Measurements from ENCODE around the gene CYBRD1. TPM values are rescaled to one million over a fixed set of nuclear protein-coding genes. Genes with fewer than 3 reads are reported as not detected.

The CYBRD1 gene
- total and polyA plus RNA-seq, 10 of the 15 experiments (the other 5 are each of a cell fraction or from before 2014, with no cell fraction given), result 10.8 to 51.9 (median 29.6) TPM

- no peak for FAIRE-seq
- CTCF ChIA-PET, result no interaction called here
- no peak for TF ChIP-seq ZNF217 (IDR thresholded peaks at IDR 0.05)
- TF ChIP-seq, protein P1, sequence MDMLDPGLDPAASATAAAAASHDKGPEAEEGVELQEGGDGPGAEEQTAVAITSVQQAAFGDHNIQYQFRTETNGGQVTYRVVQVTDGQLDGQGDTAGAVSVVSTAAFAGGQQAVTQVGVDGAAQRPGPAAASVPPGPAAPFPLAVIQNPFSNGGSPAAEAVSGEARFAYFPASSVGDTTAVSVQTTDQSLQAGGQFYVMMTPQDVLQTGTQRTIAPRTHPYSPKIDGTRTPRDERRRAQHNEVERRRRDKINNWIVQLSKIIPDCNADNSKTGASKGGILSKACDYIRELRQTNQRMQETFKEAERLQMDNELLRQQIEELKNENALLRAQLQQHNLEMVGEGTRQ (IDR thresholded peaks at IDR 0.05; ENCODE audit: borderline replicate concordance, low read depth, low read length), result no peak
- TF ChIP-seq ESRRA (IDR thresholded peaks at IDR 0.05; ENCODE audit: low read length), result no peak
- TF ChIP-seq ZNF274 (IDR thresholded peaks at IDR 0.05; ENCODE audit: insufficient read depth, insufficient read length), result no peak
- no peak for TF ChIP-seq SP1 (IDR thresholded peaks at IDR 0.05; ENCODE audit: low read depth, low read length)
- TF ChIP-seq ZNF687 (IDR thresholded peaks at IDR 0.05), result no peak
- no peak for TF ChIP-seq TCF7 (IDR thresholded peaks at IDR 0.05; ENCODE audit: borderline replicate concordance)
- TF ChIP-seq, protein P2, sequence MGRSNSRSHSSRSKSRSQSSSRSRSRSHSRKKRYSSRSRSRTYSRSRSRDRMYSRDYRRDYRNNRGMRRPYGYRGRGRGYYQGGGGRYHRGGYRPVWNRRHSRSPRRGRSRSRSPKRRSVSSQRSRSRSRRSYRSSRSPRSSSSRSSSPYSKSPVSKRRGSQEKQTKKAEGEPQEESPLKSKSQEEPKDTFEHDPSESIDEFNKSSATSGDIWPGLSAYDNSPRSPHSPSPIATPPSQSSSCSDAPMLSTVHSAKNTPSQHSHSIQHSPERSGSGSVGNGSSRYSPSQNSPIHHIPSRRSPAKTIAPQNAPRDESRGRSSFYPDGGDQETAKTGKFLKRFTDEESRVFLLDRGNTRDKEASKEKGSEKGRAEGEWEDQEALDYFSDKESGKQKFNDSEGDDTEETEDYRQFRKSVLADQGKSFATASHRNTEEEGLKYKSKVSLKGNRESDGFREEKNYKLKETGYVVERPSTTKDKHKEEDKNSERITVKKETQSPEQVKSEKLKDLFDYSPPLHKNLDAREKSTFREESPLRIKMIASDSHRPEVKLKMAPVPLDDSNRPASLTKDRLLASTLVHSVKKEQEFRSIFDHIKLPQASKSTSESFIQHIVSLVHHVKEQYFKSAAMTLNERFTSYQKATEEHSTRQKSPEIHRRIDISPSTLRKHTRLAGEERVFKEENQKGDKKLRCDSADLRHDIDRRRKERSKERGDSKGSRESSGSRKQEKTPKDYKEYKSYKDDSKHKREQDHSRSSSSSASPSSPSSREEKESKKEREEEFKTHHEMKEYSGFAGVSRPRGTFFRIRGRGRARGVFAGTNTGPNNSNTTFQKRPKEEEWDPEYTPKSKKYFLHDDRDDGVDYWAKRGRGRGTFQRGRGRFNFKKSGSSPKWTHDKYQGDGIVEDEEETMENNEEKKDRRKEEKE (IDR thresholded peaks at IDR 0.05), result no peak
- no peak for TF ChIP-seq SRF (IDR thresholded peaks at IDR 0.05; ENCODE audit: low read depth in 2 of 2, low read length in 2 of 2)
- TF ChIP-seq, protein P3, sequence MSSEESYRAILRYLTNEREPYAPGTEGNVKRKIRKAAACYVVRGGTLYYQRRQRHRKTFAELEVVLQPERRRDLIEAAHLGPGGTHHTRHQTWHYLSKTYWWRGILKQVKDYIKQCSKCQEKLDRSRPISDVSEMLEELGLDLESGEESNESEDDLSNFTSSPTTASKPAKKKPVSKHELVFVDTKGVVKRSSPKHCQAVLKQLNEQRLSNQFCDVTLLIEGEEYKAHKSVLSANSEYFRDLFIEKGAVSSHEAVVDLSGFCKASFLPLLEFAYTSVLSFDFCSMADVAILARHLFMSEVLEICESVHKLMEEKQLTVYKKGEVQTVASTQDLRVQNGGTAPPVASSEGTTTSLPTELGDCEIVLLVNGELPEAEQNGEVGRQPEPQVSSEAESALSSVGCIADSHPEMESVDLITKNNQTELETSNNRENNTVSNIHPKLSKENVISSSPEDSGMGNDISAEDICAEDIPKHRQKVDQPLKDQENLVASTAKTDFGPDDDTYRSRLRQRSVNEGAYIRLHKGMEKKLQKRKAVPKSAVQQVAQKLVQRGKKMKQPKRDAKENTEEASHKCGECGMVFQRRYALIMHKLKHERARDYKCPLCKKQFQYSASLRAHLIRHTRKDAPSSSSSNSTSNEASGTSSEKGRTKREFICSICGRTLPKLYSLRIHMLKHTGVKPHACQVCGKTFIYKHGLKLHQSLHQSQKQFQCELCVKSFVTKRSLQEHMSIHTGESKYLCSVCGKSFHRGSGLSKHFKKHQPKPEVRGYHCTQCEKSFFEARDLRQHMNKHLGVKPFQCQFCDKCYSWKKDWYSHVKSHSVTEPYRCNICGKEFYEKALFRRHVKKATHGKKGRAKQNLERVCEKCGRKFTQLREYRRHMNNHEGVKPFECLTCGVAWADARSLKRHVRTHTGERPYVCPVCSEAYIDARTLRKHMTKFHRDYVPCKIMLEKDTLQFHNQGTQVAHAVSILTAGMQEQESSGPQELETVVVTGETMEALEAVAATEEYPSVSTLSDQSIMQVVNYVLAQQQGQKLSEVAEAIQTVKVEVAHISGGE (CRISPR knock-in tag; IDR thresholded peaks at IDR 0.05), result no peak
- no peak for TF ChIP-seq TARDBP (IDR thresholded peaks at IDR 0.05; ENCODE audit: borderline replicate concordance)
- no peak for TF ChIP-seq KAT2A (conservative IDR thresholded peaks at IDR 0.05; ENCODE audit: control insufficient read depth, low read depth, low read length)
- no peak for TF ChIP-seq EED (IDR thresholded peaks at IDR 0.05; ENCODE audit: low read depth)
- TF ChIP-seq NR2C1 (IDR thresholded peaks at IDR 0.05), result no peak
- TF ChIP-seq BMI1 (IDR thresholded peaks at IDR 0.05; ENCODE audit: borderline replicate concordance), result no peak
- TF ChIP-seq HCFC1 (IDR thresholded peaks at IDR 0.05; ENCODE audit: low read length), result no peak
Observed at GRCh38 chr2:171516793-171517192, 5.5 kb upstream of the CYBRD1 start.

More at GRCh38 chr2:171516793-171517192, 5.5 kb upstream of the CYBRD1 start:
- 84% methylated on average over 5 of the region's 5 CpGs for WGBS (ENCODE audit: insufficient coverage, insufficient replicate concordance, low lambda C conversion rate, missing lambda C conversion rate)
- ChIA-PET SMC1A (ENCODE audit: uncharacterized antibody, unreplicated experiment) (no interaction called here), POLR2A (no interaction called here), RAD21 (ENCODE audit: unreplicated experiment) (no interaction called here)
- H3K27ac ChIP-seq (ENCODE audit: control insufficient read depth, insufficient read depth), result no peak overlapping the region
- no peaks in the 10 kb centered on the region for H4K20me1 ChIP-seq (ENCODE audit: control insufficient read depth, insufficient read depth)
- H3K36me3 ChIP-seq (ENCODE audit: control insufficient read depth in 2 of 2, insufficient read depth in 2 of 2, low read length in 1 of 2), result no peaks in the 10 kb centered on the region
- no peak overlapping the region for H3K9ac ChIP-seq (ENCODE audit: control insufficient read depth, insufficient read depth, low read length)
- no peak overlapping the region for H3K4me2 ChIP-seq (ENCODE audit: control insufficient read depth, insufficient read depth)
- no peak for ATAC-seq
- intact Hi-C loops (cut with micrococcal nuclease; ENCODE audit: unreplicated experiment), result no loop called here
- no peak for DNase-seq (ENCODE audit: low read depth, low spot score)
- in situ Hi-C loops (cut with MboI), result no loop called here
- no peaks in the 10 kb centered on the region for H3K9me3 ChIP-seq (replicated peaks; ENCODE audit: control insufficient read depth, insufficient read depth, low read length)
- BruUV-seq (replicated peaks), result no TSS peak
- H2AFZ ChIP-seq (ENCODE audit: control insufficient read depth, low read depth, low read length), result no peak overlapping the region
- peaks cover 16% of the 10 kb centered on the region for H3K4me1 ChIP-seq (ENCODE audit: control insufficient read depth, insufficient read depth, low read length)
- no peaks in the 10 kb centered on the region for H3K27me3 ChIP-seq (replicated peaks in 1 of 2; ENCODE audit: control insufficient read depth in 2 of 2, insufficient read depth in 2 of 2, low read length in 1 of 2)
- H3K4me3 ChIP-seq, result no peak overlapping the region
- H3K79me2 ChIP-seq (ENCODE audit: control insufficient read depth, insufficient read depth, low read length), result peaks cover 1% of the 10 kb centered on the region
